ENCODE results near the gene AVPR2. TPM values are rescaled to one million over a fixed set of nuclear protein-coding genes. Genes with fewer than 3 reads are reported as not detected.
A peak's percentile ranks its signal among the peaks of the same experiment; 100 is the strongest.

The AVPR2 gene
- polyA plus RNA-seq, 2 of the 4 experiments (the other 2 are of a cell fraction) = not detected

GRCh38 chrX:153932220-153932915 is 27.9 kb downstream of the AVPR2 start:
- no peak overlapping the region for H3K4me2 ChIP-seq
- TF ChIP-seq ATOH8 (CRISPR knock-in tag; IDR thresholded peaks at IDR 0.05; ENCODE audit: low read depth) = no peak
- TF ChIP-seq, protein P1, sequence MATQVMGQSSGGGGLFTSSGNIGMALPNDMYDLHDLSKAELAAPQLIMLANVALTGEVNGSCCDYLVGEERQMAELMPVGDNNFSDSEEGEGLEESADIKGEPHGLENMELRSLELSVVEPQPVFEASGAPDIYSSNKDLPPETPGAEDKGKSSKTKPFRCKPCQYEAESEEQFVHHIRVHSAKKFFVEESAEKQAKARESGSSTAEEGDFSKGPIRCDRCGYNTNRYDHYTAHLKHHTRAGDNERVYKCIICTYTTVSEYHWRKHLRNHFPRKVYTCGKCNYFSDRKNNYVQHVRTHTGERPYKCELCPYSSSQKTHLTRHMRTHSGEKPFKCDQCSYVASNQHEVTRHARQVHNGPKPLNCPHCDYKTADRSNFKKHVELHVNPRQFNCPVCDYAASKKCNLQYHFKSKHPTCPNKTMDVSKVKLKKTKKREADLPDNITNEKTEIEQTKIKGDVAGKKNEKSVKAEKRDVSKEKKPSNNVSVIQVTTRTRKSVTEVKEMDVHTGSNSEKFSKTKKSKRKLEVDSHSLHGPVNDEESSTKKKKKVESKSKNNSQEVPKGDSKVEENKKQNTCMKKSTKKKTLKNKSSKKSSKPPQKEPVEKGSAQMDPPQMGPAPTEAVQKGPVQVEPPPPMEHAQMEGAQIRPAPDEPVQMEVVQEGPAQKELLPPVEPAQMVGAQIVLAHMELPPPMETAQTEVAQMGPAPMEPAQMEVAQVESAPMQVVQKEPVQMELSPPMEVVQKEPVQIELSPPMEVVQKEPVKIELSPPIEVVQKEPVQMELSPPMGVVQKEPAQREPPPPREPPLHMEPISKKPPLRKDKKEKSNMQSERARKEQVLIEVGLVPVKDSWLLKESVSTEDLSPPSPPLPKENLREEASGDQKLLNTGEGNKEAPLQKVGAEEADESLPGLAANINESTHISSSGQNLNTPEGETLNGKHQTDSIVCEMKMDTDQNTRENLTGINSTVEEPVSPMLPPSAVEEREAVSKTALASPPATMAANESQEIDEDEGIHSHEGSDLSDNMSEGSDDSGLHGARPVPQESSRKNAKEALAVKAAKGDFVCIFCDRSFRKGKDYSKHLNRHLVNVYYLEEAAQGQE (IDR thresholded peaks at IDR 0.05) = no peak
- TF ChIP-seq MAZ (IDR thresholded peaks at IDR 0.05; ENCODE audit: borderline replicate concordance, low read depth, low read length) = no peak
- TF ChIP-seq HMGXB4 (CRISPR knock-in tag; IDR thresholded peaks at IDR 0.05; ENCODE audit: borderline replicate concordance) = no peak
- TF ChIP-seq, protein P2, sequence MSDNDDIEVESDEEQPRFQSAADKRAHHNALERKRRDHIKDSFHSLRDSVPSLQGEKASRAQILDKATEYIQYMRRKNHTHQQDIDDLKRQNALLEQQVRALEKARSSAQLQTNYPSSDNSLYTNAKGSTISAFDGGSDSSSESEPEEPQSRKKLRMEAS (IDR thresholded peaks at IDR 0.05) = no peak
- no peak for TF ChIP-seq TFCP2L1 (CRISPR knock-in tag; IDR thresholded peaks at IDR 0.05)
- no peak for TF ChIP-seq EP300 (IDR thresholded peaks at IDR 0.05)
- TF ChIP-seq HOXB13 (CRISPR knock-in tag; IDR thresholded peaks at IDR 0.05; ENCODE audit: low read depth) = no peak
- no peak for TF ChIP-seq ZSCAN20 (CRISPR knock-in tag; IDR thresholded peaks at IDR 0.05)
- no peak for TF ChIP-seq HES2 (IDR thresholded peaks at IDR 0.05)
- no peak for TF ChIP-seq JUN (IDR thresholded peaks at IDR 0.05)
- TF ChIP-seq RCOR1 (IDR thresholded peaks at IDR 0.05; ENCODE audit: low read depth, low read length) = no peak
- TF ChIP-seq, protein P3, sequence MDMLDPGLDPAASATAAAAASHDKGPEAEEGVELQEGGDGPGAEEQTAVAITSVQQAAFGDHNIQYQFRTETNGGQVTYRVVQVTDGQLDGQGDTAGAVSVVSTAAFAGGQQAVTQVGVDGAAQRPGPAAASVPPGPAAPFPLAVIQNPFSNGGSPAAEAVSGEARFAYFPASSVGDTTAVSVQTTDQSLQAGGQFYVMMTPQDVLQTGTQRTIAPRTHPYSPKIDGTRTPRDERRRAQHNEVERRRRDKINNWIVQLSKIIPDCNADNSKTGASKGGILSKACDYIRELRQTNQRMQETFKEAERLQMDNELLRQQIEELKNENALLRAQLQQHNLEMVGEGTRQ (IDR thresholded peaks at IDR 0.05) = no peak
- TF ChIP-seq ZC3H11A (IDR thresholded peaks at IDR 0.05) = no peak
- no peak for TF ChIP-seq BCL3 (IDR thresholded peaks at IDR 0.05)
- ChIA-PET POLR2A (interaction anchor here (0.6 kb wide), 1 partner anchor 10 kb away, joined by 3 read pairs; no protein-coding TSS in a partner anchor), CTCF (interaction anchor here (4.5 to 25.1 kb wide), 2 partner anchors 10 to 13 kb away, joined by 26 to 363 read pairs; partner anchors contain the start of gene RENBP)
- ATAC-seq = no peak
- no peak overlapping the region for H3K4me3 ChIP-seq
- 100% methylated on average over 3 of the region's 13 CpGs for WGBS (ENCODE audit: missing lambda C conversion rate)
- DNase-seq (ENCODE audit: low read depth in 1 of 2, low spot score in 1 of 2) = no peak
- no peaks in the 10 kb centered on the region for H3K9me3 ChIP-seq
- peaks cover 17% of the 10 kb centered on the region for H3K4me1 ChIP-seq
- FAIRE-seq = no peak
- H3K27ac ChIP-seq = no peak overlapping the region

- Histone ChIP-seq H3K4me3 (peak overlapping the region; percentile 91), H3K9me3 (no peaks in the 10 kb centered on the region), H3K4me1 (peaks cover 17% of the 10 kb centered on the region), H3K4me2 (peak overlapping the region; percentile 90), H3K27ac (peak overlapping the region; percentile 86 to 92)
- DNase-seq (ENCODE audit: low read depth in 1 of 2, low spot score in 1 of 2) (no peak), FAIRE-seq (no peak), ATAC-seq (no peak)
- WGBS (ENCODE audit: missing lambda C conversion rate) = 13% methylated on average over 7 of the region's 7 CpGs
- CTCF ChIA-PET = interaction anchor here (0.6 to 25.1 kb wide), 3 partner anchors 11 to 174 kb away, joined by 4 to 363 read pairs (median 26); partner anchors contain the start of gene RENBP
- POLR2A ChIA-PET = no interaction called here
- TF ChIP-seq SMC3 (IDR thresholded peaks at IDR 0.05) (no peak), NPAS2 (CRISPR knock-in tag; IDR thresholded peaks at IDR 0.05; ENCODE audit: borderline replicate concordance) (no peak), CHD4 (IDR thresholded peaks at IDR 0.05; ENCODE audit: borderline replicate concordance) (no peak), HOXA7 (CRISPR knock-in tag; IDR thresholded peaks at IDR 0.05) (no peak), HES2 (IDR thresholded peaks at IDR 0.05) (no peak), FOXS1 (CRISPR knock-in tag; IDR thresholded peaks at IDR 0.05) (no peak), HOXB13 (CRISPR knock-in tag; IDR thresholded peaks at IDR 0.05; ENCODE audit: low read depth) (no peak), RAD21 (conservative IDR thresholded peaks at IDR 0.05 in 1 of 2, IDR thresholded peaks at IDR 0.05 in 1 of 2) (no peak), TP53 (CRISPR knock-in tag; IDR thresholded peaks at IDR 0.05) (no peak), MYC (IDR thresholded peaks at IDR 0.05; ENCODE audit: borderline replicate concordance, low read length) (no peak), ESRRA (IDR thresholded peaks at IDR 0.05; ENCODE audit: borderline replicate concordance, low read length) (no peak), ATOH8 (CRISPR knock-in tag; IDR thresholded peaks at IDR 0.05; ENCODE audit: low read depth) (no peak), FOSB (CRISPR knock-in tag; IDR thresholded peaks at IDR 0.05) (no peak)
These were observed 29.3 kb downstream of the AVPR2 start for GRCh38 chrX:153933748-153934147.
